GM18519 (cell line): ENCODE data around the gene RNF213.
"Not testable (repeated sequence)": the region's sequence is repeated elsewhere in the genome, so short reads cannot be mapped to it uniquely, and the experiment has no call there.

Experiments used
- ATAC-seq: cut with Tn5 transposase; IDR thresholded peaks from one replicate; pipeline ENCODE4 v1.9.1; 2021; ENCODE audit warnings: mild to moderate bottlenecking, moderate library complexity; ENCODE audit not compliant: unreplicated experiment, low FRiP score

The RNF213 gene

GRCh38 chr17:80248894-80249710 lies 11.6 kb upstream of the RNF213 start:
- no peak for ATAC-seq

GRCh38 chr17:80251966-80252365 lies 8.7 kb upstream of the RNF213 start:
- no peak for ATAC-seq

GRCh38 chr17:80252871-80253270 lies 7.8 kb upstream of the RNF213 start:
- ATAC-seq: no peak

GRCh38 chr17:80253631-80254395 lies 6.8 kb upstream of the RNF213 start:
- ATAC-seq: no peak

- no peak for ATAC-seq
These were observed 6.0 kb upstream of the RNF213 start for GRCh38 chr17:80254396-80255251.

- no peak for ATAC-seq
These were observed 4.7 kb upstream of the RNF213 start for GRCh38 chr17:80256034-80256350.

- no peak for ATAC-seq
These were observed 2.9 kb upstream of the RNF213 start for GRCh38 chr17:80257716-80258213.

- not testable (repeated sequence) for ATAC-seq
These were observed 2.4 kb upstream of the RNF213 start for GRCh38 chr17:80258296-80258695.

GRCh38 chr17:80259457-80260068 lies 1.1 kb upstream of the RNF213 start:
- ATAC-seq: no peak

- ATAC-seq: peak; percentile 33
These were observed 550 bp upstream of the RNF213 start for GRCh38 chr17:80260069-80260535.

GRCh38 chr17:80261159-80261894 lies 675 bp downstream of the RNF213 start:
- no peak for ATAC-seq

GRCh38 chr17:80261895-80262279 lies 1.2 kb downstream of the RNF213 start:
- ATAC-seq: no peak

- ATAC-seq: no peak
These were observed 1.6 kb downstream of the RNF213 start for GRCh38 chr17:80262291-80262690.

GRCh38 chr17:80262775-80263244 lies 2.2 kb downstream of the RNF213 start:
- ATAC-seq: no peak

- ATAC-seq: no peak
These were observed 2.9 kb downstream of the RNF213 start for GRCh38 chr17:80263253-80264204.

GRCh38 chr17:80264205-80265075 lies 3.8 kb downstream of the RNF213 start:
- ATAC-seq: no peak
